Thoracic aorta (tissue), 2 donors: ENCODE results near the gene GALNT10. TPM values are rescaled to one million over a fixed set of nuclear protein-coding genes. Genes with fewer than 3 reads are reported as not detected.

ENCODE experiments used
- ATAC-seq: fragments of 150-250 bp; one replicate; pipeline ENCODE4 v1.8.0; 2017; ENCODE audit warnings: low read depth; ENCODE audit not compliant: insufficient number of reproducible peaks, low FRiP score
- DNase-seq: peaks from one replicate; pipeline ENCODE4 v3.0.0-alpha.2; 2020; ENCODE audit warnings: low spot score
- H3K27ac ChIP-seq, 2 donors: fragments of 200-600 bp; sonication (generic); 1 replicate in 1 of 2; 2 replicates in 1 of 2; pipeline ENCODE4 v1.5.1; 2016; ENCODE audit warnings: mild to moderate bottlenecking in 2 of 2, moderate library complexity in 2 of 2
- H3K27me3 ChIP-seq: fragments of 200-600 bp; sonication (generic); replicated peaks from 2 replicates; pipeline ENCODE4 v1.6.0; 2016; ENCODE audit warnings: mild to moderate bottlenecking; ENCODE audit not compliant: insufficient read depth
- H3K36me3 ChIP-seq: fragments of 200-600 bp; sonication (generic); one replicate; pipeline ENCODE4 v1.5.1; 2016
- H3K4me1 ChIP-seq, 2 donors: fragments of 200-600 bp; sonication (generic); 1 replicate in 1 of 2; 2 replicates in 1 of 2; pipeline versions ENCODE4 v1.5.1 to v1.6.0; 2016; ENCODE audit warnings: low read depth in 2 of 2, mild to moderate bottlenecking in 1 of 2; ENCODE audit not compliant: control insufficient read depth in 1 of 2
- H3K4me3 ChIP-seq: fragments of 200-600 bp; sonication (generic); 2 replicates; pipeline ENCODE4 v1.5.1; 2016; ENCODE audit warnings: mild to moderate bottlenecking
- H3K9me3 ChIP-seq: fragments of 200-600 bp; sonication (generic); 2 replicates; pipeline ENCODE4 v1.5.1; 2016
- CTCF ChIP-seq: fragments of 200-600 bp; sonication (generic); IDR thresholded peaks from one replicate; pipeline ENCODE4 v1.5.1; 2019; ENCODE audit warnings: antibody characterized with exemption
- total RNA-seq, 2 donors: library from RNA; depleted of rRNA; stranded (reverse); fragments of >200 nt; gene quantifications; one replicate each; pipeline versions ENCODE4 v1.1.0 to v1.2.3, GENCODE V29; 2016

GALNT10 gene
- total RNA-seq, 2 donors from 2014 or later, result 43.0 to 52.7 TPM

- H3K4me1 ChIP-seq, result no peaks in the 10 kb centered on the region
- H3K27me3 ChIP-seq, result no peaks in the 10 kb centered on the region
- H3K36me3 ChIP-seq, result no peaks in the 10 kb centered on the region
- no peaks in the 10 kb centered on the region for H3K9me3 ChIP-seq
- no peak overlapping the region for H3K27ac ChIP-seq
- no peak overlapping the region for H3K4me3 ChIP-seq
- DNase-seq (no peak), ATAC-seq (no peak)
- no peak for TF ChIP-seq CTCF
Measured at GRCh38 chr5:154466671-154467070, 276.1 kb downstream of the GALNT10 start.

- DNase-seq, result no peak
- peak; percentile 90 for TF ChIP-seq CTCF
- no peak for ATAC-seq
- Histone ChIP-seq H3K4me3 (no peak overlapping the region), H3K27me3 (peaks cover 3% of the 10 kb centered on the region), H3K36me3 (no peaks in the 10 kb centered on the region), H3K9me3 (no peaks in the 10 kb centered on the region), H3K27ac (no peak overlapping the region), H3K4me1 (peaks cover 0 to 3% of the 10 kb centered on the region in 2 donors)
Measured at GRCh38 chr5:154467655-154468354, 277.3 kb downstream of the GALNT10 start.

GRCh38 chr5:154470137-154470536 lies 279.6 kb downstream of the GALNT10 start:
- no peak for TF ChIP-seq CTCF
- H3K4me1 ChIP-seq, result peaks cover 15 to 18% of the 10 kb centered on the region in 2 donors
- no peak for DNase-seq
- H3K27me3 ChIP-seq, result peaks cover 26% of the 10 kb centered on the region
- H3K9me3 ChIP-seq, result no peaks in the 10 kb centered on the region
- no peak overlapping the region for H3K4me3 ChIP-seq
- no peaks in the 10 kb centered on the region for H3K36me3 ChIP-seq
- H3K27ac ChIP-seq, result no peak overlapping the region
- no peak for ATAC-seq

Other genes starting within 250 kb of the GALNT10 start
- gene FAM114A2, start 151.8 kb upstream of the GALNT10 start, total RNA-seq, result 10 to 100 TPM; 33.2 to 43.6 TPM
- gene MFAP3, start 151.8 kb upstream of the GALNT10 start, total RNA-seq, result 10 to 100 TPM; 40.2 to 73.7 TPM